Uterus (tissue), 2 donors: ENCODE results near the gene LIN54.
"Not testable (repeated sequence)": the region's sequence is repeated elsewhere in the genome, so short reads cannot be mapped to it uniquely, and the experiment has no call there.

Experiments
- CTCF ChIP-seq, 4 experiments: fragments of 200-600 bp in 2 of 4; fragments of 450-650 bp in 2 of 4; sonication (generic) in 2 of 4; IDR thresholded peaks; one replicate each; pipeline ENCODE4 v1.5.1; 2016 to 2019; ENCODE audit warnings: antibody characterized with exemption in 4 of 4, mild to moderate bottlenecking in 2 of 4, moderate library complexity in 1 of 4
- POLR2A ChIP-seq, 2 donors: fragments of 450-650 bp; IDR thresholded peaks; one replicate each; pipeline ENCODE4 v1.6.1; 2016; ENCODE audit warnings: antibody characterized with exemption in 2 of 2, mild to moderate bottlenecking in 1 of 2, moderate library complexity in 1 of 2

- not testable (repeated sequence) for TF ChIP-seq CTCF, POLR2A (IDR thresholded peaks at IDR 0.05)
Observed at GRCh38 chr4:82987519-82987918, 23.1 kb downstream of the LIN54 start.
